GM12872 (cell line): ENCODE results near the gene ADGRL3.

ENCODE experiments used
- TF ChIP-seq, protein P1 (sequence below): IDR thresholded peaks from 3 replicates; pipeline ENCODE4 v1.5.1; 2011; ENCODE audit warnings: low read depth, mild to moderate bottlenecking, low read length, moderate library complexity; ENCODE audit not compliant: insufficient read depth

The ADGRL3 gene

DNA sequence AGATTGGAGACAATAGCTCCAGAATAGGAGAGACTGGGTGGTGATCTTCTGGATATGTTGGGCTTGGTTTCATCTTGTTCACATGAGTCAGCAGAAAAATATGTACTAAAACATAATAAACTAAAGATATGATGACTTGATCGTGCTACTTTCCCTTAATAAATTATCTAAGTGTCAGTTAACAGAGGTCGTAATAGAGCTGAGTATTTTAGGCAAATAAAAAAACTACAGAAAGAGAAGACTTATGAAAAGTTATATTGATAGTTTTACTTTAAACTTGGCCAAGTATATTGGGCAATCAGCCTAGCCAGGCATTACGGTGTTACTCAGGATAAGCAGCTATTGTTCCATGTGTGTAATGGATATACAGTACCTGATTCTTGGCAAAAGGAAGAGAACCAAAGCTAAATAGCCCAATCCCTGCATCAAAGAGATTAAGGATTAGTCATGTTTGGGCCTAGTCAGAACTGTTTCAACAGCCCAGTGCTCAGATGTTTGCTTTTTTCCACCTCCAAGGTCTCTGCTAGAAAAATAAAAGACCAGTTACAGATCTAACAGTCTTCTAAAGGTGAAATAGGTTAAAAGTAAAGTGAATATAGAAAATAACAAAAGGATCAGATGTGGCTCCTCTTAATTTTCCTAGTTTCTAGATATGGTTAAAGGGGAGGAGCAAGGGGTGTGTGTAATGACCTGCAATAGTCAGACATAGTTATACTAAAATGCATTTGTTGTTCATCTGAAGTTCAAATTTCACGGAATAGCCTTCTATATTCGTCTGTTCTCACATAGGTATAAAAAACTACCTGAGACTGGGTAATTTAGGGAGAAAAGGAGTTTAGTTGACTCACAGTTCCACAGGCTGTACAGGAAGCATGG, 262.6 kb downstream of the ADGRL3 start:
- TF ChIP-seq, protein P1, sequence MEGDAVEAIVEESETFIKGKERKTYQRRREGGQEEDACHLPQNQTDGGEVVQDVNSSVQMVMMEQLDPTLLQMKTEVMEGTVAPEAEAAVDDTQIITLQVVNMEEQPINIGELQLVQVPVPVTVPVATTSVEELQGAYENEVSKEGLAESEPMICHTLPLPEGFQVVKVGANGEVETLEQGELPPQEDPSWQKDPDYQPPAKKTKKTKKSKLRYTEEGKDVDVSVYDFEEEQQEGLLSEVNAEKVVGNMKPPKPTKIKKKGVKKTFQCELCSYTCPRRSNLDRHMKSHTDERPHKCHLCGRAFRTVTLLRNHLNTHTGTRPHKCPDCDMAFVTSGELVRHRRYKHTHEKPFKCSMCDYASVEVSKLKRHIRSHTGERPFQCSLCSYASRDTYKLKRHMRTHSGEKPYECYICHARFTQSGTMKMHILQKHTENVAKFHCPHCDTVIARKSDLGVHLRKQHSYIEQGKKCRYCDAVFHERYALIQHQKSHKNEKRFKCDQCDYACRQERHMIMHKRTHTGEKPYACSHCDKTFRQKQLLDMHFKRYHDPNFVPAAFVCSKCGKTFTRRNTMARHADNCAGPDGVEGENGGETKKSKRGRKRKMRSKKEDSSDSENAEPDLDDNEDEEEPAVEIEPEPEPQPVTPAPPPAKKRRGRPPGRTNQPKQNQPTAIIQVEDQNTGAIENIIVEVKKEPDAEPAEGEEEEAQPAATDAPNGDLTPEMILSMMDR, result no peak

DNA sequence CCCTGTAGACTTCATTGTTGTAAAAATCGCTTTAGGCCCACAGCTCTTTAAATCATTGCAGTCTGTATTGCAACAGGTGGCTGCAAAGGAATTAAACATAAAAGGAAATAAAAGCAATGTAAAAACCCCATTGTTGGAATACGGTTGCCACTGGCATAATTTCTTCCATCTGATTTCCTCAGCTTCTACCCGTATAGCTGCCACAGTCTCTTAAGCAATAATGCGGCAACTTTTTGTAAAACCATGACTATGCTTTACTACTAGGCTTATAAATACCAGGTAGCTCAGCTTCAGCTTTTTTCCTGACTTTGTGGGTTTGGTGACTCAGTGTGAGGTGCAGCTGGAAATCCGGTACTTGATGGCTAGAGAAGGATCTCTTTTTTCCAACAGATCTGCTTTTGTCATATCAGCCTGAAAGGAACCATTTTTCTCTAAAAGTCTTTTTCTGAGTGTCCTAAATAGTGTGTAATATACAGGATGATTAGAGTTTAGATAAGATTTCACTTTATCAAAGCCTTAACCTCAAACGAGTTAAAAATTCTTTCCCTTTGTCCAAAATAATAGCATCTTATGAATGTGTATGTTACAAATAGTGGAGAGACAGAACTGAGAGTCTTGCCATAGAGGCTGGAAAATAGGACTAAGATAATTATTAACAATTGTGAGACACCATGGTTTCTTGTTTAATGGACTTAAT, 268.0 kb downstream of the ADGRL3 start:
- TF ChIP-seq, protein P1, result no peak

DNA sequence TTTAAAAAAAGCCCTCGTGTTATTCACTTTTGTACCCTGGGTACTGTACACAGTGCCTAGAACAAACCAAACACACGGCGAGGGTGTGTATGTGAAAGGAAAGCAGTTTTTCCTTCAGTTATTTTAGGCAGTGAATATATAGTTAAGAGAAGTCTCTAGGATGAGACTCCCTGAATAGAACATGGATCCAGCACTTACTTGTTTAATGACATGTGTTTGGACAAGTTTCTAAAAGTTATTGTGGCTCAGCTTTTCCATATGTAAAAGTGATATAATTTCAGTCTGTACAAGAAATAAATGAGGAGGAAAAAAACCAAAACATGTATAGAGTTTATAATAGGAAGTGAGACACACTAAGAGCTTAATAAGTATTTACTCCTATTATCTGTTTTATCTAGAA, 273.2 kb downstream of the ADGRL3 start:
- TF ChIP-seq, protein P1, result no peak

DNA sequence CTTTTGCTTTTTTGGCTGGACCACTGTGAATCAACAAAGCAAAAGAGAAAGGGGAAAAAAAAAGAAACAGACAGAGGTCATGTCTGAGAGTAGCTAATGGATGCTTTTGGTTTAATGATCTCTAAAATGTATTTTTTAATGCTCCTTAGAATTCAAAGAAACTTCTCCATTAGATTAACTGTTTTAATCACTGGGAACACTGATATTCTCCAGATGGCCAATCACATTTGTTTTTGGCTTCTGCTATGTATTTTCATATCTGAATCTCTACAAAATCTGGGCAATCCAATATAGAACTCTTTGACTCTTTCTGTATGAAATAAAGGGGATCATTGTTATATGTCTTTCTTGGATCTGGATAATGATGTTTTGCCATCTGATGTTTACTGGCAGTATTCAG, 278.2 kb downstream of the ADGRL3 start:
- TF ChIP-seq, protein P1, result no peak

DNA sequence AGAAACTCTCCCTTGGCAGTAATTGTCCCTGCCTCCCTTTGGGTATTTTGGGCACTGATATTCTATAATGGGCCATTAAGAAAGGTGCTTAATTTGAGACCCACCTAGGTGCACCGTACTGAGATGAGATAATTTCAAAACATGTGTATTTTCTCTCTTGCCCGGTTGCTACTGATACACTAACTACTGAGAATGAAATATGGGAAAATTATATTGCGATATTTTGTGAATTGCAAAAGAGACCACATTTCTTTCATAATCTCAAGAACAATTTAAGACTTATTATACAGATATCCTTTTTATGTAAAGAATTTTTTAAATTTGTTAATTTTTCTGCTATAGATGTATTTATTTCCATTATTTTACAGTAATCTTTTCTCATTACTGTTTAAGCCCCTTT, 284.9 kb downstream of the ADGRL3 start:
- TF ChIP-seq, protein P1, result no peak

DNA sequence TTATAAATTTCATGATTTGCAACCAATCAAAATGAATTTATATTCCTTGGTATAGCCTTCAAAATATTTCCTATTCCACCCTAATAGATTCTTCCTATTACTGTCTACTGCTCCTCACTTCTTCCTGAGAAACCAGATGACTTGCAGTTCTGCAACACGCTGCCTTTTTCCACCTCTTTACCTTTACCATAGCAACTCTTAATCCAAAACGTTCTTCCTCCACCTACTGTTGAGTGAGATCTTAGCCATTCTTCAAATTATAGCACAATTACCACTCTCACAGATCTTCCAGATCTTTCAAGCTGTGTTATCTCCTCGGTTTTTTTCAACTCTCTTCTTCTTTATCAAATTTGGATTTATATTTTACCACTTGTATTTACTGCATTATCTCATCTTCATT, 289.8 kb downstream of the ADGRL3 start:
- TF ChIP-seq, protein P1, result no peak

DNA sequence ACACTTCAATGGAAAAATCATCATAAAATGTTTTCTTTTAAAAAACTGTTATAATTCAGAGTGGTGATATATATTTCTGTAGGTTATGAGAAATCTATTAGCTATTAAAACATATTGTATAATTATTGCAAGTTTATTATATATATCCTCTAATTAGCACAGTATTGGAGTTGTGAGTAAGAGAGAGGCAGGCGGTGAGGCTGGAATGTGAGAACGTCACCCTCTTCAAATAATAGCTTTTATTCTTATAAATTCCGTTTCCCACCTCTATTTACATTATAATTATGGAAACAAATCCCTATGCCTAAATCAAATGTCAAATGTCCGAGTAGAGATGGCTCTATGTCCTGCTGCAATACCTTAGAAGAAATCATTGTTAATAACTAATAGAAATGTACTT, 292.9 kb downstream of the ADGRL3 start:
- TF ChIP-seq, protein P1, result no peak
